Thyroid gland (tissue), 4 donors: ENCODE measurements around the gene XPNPEP2. TPM values are rescaled to one million over a fixed set of nuclear protein-coding genes. Genes with fewer than 3 reads are reported as not detected.

ENCODE experiments used
- DNase-seq, 2 donors: peaks; one replicate each; pipeline ENCODE4 v3.0.0-alpha.2; 2019
- H3K27ac ChIP-seq, 3 donors: fragments of 200-600 bp; sonication (generic); 1 replicate in 2 of 3; 2 replicates in 1 of 3; pipeline ENCODE4 v1.5.1; 2016 to 2019; ENCODE audit warnings: mild to moderate bottlenecking in 1 of 3, moderate library complexity in 1 of 3
- H3K27me3 ChIP-seq: fragments of 200-600 bp; sonication (generic); one replicate; pipeline ENCODE4 v1.5.1; 2019
- H3K36me3 ChIP-seq, 2 donors: fragments of 200-600 bp; sonication (generic); one replicate each; pipeline ENCODE4 v1.5.1; 2016 to 2019
- H3K4me1 ChIP-seq, 2 donors: fragments of 200-600 bp; sonication (generic); one replicate each; pipeline ENCODE4 v1.5.1; 2017 to 2019
- H3K4me3 ChIP-seq, 3 donors: fragments of 200-600 bp; sonication (generic); replicated peaks in 1 of 3; 1 replicate in 2 of 3; 2 replicates in 1 of 3; pipeline ENCODE4 v1.5.1; 2016; ENCODE audit warnings: mild to moderate bottlenecking in 1 of 3
- H3K9me3 ChIP-seq: fragments of 200-600 bp; sonication (generic); one replicate; pipeline ENCODE4 v1.5.1; 2017
- POLR2A ChIP-seq, 2 donors: fragments of 450-650 bp; IDR thresholded peaks; one replicate each; pipeline ENCODE4 v1.6.1; 2017; ENCODE audit warnings: antibody characterized with exemption in 2 of 2, mild to moderate bottlenecking in 2 of 2, moderate library complexity in 1 of 2
- WGBS, 2 donors: methylation state at CpG; one replicate each; pipeline ENCODE4 v1.1.5; 2017; 5-methylcytosine and 5-hydroxymethylcytosine counted together
- intact Hi-C: fragments of 100-400 bp; cut with DNase I; formaldehyde crosslinking; loops from one replicate; pipeline ENCODE4 v1.15.1; 2023
- total RNA-seq, 4 donors: library from RNA; depleted of rRNA; stranded (reverse); fragments of >200 nt; gene quantifications; one replicate each; pipeline ENCODE4 v1.2.3, GENCODE V29; 2016
- TF ChIP-seq, protein P1 (sequence below), 6 experiments: fragments of 200-600 bp in 3 of 6; fragments of 450-650 bp in 3 of 6; sonication (generic) in 3 of 6; IDR thresholded peaks; one replicate each; pipeline ENCODE4 v1.5.1; 2016 to 2019; ENCODE audit warnings: antibody characterized with exemption in 6 of 6, mild to moderate bottlenecking in 2 of 6, inconsistent platforms in 1 of 6, moderate library complexity in 1 of 6

XPNPEP2 gene
- total RNA-seq, 4 donors from 2014 or later: 0.88 to 2.5 (median 1.8) TPM

DNA sequence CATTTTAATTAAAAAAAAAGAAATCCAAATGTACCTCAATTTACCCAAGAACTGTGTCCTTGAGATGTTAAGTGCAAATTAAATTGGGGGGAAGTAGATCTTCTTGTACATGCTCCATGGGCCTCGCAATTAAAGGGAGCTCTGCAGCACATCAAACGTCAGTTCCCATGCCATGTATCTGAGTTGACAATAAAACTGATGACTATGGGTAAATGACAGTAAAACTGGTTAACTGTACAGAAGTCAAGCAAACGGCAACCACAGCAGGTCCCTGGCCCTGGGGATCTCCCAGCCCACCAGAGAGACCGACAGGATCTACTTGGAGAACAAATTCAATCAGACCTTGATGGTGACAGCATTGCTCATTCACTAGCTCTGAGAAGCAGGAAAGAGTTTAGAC lies 32.8 kb upstream of the XPNPEP2 start:
- no peak for TF ChIP-seq POLR2A (IDR thresholded peaks at IDR 0.05)
- TF ChIP-seq, protein P1, sequence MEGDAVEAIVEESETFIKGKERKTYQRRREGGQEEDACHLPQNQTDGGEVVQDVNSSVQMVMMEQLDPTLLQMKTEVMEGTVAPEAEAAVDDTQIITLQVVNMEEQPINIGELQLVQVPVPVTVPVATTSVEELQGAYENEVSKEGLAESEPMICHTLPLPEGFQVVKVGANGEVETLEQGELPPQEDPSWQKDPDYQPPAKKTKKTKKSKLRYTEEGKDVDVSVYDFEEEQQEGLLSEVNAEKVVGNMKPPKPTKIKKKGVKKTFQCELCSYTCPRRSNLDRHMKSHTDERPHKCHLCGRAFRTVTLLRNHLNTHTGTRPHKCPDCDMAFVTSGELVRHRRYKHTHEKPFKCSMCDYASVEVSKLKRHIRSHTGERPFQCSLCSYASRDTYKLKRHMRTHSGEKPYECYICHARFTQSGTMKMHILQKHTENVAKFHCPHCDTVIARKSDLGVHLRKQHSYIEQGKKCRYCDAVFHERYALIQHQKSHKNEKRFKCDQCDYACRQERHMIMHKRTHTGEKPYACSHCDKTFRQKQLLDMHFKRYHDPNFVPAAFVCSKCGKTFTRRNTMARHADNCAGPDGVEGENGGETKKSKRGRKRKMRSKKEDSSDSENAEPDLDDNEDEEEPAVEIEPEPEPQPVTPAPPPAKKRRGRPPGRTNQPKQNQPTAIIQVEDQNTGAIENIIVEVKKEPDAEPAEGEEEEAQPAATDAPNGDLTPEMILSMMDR (IDR thresholded peaks at IDR 0.05): no peak
- Histone ChIP-seq H3K36me3 (no peaks in the 10 kb centered on the region), H3K4me1 (peaks cover 0 to 3% of the 10 kb centered on the region in 2 donors), H3K4me3 (no peak overlapping the region), H3K9me3 (no peaks in the 10 kb centered on the region), H3K27ac (no peak overlapping the region), H3K27me3 (no peaks in the 10 kb centered on the region)
- intact Hi-C loops: no loop called here
- 84 to 93% methylated on average over 3 to 4 of the region's 4 CpGs for WGBS, 2 donors
- DNase-seq: no peak

DNA sequence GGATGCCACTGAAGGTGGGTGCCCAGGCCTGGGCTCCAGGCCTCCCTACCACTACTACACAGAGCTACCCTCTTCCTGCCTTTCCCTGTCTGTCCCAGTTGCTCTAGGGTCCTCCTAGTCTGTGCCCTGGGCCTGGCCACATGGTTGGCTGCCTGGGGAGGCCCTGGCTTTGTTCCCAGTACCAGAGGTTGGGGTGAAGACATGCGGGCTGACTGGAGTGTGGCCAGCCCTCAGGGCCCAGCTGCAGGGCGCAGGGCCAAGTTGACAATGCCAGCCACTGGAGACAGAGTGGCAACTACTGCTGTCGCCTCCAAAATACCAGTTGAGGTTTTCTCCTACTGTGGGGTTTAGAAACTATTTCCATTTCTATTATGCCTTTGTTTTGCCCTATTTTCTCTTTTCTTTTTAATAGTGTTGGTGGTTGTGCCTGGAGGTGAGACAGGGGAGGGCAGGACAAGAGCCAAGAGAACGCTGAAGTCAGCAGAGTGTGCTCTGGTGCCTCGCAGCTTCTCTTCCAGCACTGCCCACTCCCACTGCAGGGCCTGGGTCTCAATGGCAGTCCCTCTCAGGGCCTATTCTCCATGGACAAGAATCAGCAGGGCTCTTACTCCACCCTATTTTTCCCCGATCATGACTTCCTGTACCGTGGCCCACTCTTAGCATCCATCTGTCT lies 32.2 kb upstream of the XPNPEP2 start:
- DNase-seq: peak; percentile 83 to 85
- WGBS, 2 donors: 55 to 60% methylated on average over 5 to 7 of the region's 7 CpGs

DNA sequence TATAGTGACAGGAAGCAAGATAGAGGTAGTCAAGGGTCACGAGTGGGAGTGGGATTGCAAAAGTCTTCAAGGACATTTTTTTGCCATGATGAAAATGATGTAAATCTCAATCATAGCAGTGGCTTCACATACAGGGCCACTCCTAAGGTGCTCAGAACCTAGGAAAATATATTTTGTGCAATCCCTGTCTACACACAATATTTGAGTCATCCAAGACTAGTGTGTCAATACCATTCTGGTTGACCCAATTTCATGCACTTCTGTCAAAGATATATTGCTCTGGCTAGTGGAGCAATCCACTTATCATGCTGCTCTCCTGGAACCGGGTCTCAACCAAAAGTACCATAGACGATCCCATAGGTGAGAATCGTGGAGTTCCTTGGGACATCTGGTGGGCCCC lies 24.2 kb upstream of the XPNPEP2 start:
- intact Hi-C loops: no loop called here
- Histone ChIP-seq H3K4me1 (no peaks in the 10 kb centered on the region), H3K4me3 (no peak overlapping the region), H3K36me3 (no peaks in the 10 kb centered on the region), H3K9me3 (no peaks in the 10 kb centered on the region), H3K27me3 (no peaks in the 10 kb centered on the region), H3K27ac (no peak overlapping the region)
- WGBS, 2 donors: 84 to 97% methylated on average over 3 to 4 of the region's 4 CpGs
- TF ChIP-seq POLR2A (IDR thresholded peaks at IDR 0.05): no peak
- TF ChIP-seq, protein P1 (IDR thresholded peaks at IDR 0.05): no peak
- no peak for DNase-seq

More for the DNA sequence above, 32.2 kb upstream of the XPNPEP2 start:
- Histone ChIP-seq H3K9me3 (no peaks in the 10 kb centered on the region), H3K27ac (peak overlapping the region in 1 of 3 donors; percentile 10), H3K36me3 (no peaks in the 10 kb centered on the region), H3K27me3 (no peaks in the 10 kb centered on the region), H3K4me1 (no peaks in the 10 kb centered on the region), H3K4me3 (no peak overlapping the region)
- intact Hi-C loops: no loop called here
- no peak for TF ChIP-seq POLR2A (IDR thresholded peaks at IDR 0.05)
- TF ChIP-seq, protein P1 (IDR thresholded peaks at IDR 0.05): no peak

DNA sequence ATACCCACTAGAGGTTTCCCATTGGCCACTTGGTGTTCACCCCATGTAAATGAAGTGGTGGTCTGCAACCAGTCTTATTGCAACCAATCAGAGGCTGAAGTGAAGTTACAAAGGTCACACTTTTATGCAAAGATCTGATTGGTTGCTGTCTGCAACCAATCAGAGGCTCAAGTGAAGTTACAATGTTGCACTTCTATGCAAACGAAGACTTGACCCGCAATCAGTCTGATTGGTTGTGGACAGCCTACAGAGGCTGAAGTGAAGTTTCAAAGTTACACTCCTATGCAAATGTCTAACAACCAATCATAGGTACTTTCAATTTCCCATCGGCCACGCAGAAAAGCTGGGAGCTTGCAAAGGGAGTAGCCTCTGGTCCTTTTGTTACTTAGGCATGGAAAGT lies 22.3 kb upstream of the XPNPEP2 start:
- WGBS, 2 donors: 87 to 100% methylated on average over 4 of the region's 4 CpGs
- H3K27ac ChIP-seq: no peak overlapping the region
- intact Hi-C loops: no loop called here

DNA sequence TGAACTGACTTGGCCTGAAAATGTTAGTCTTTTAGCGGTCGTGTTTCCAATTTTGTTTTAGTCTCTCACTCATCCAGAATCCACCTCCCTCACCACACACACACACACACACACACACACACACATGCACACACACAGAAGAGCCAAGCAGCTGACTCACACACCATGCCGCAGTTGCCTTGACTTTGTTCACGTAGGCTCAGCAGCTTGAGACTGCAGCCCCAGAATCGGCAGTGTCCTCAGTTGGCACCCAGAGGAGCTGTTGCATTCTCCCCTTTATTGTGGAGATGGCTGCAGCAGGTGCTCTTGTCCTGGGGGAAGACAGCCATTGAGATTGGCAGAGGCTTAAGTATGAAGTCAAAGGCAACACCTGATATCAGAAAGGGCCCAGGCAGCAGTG lies 20.9 kb upstream of the XPNPEP2 start:
- 58 to 91% methylated on average over 4 to 5 of the region's 5 CpGs for WGBS, 2 donors
- DNase-seq: no peak
- no peak for TF ChIP-seq POLR2A (IDR thresholded peaks at IDR 0.05)
- TF ChIP-seq, protein P1 (IDR thresholded peaks at IDR 0.05): no peak
- no peak overlapping the region for H3K4me3 ChIP-seq
- H3K36me3 ChIP-seq: no peaks in the 10 kb centered on the region
- intact Hi-C loops: no loop called here
- no peaks in the 10 kb centered on the region for H3K27me3 ChIP-seq
- no peaks in the 10 kb centered on the region for H3K4me1 ChIP-seq
- no peaks in the 10 kb centered on the region for H3K9me3 ChIP-seq
- H3K27ac ChIP-seq: no peak overlapping the region

More for the DNA sequence above, 22.3 kb upstream of the XPNPEP2 start:
- Histone ChIP-seq H3K9me3 (no peaks in the 10 kb centered on the region), H3K36me3 (no peaks in the 10 kb centered on the region), H3K4me3 (no peak overlapping the region), H3K27me3 (no peaks in the 10 kb centered on the region), H3K4me1 (no peaks in the 10 kb centered on the region)
- DNase-seq: no peak
- TF ChIP-seq, protein P1 (IDR thresholded peaks at IDR 0.05): no peak
- no peak for TF ChIP-seq POLR2A (IDR thresholded peaks at IDR 0.05)
